Fibroblast of lung (primary cell): ENCODE measurements around the gene CDK2. TPM values are rescaled to one million over a fixed set of nuclear protein-coding genes. Genes with fewer than 3 reads are reported as not detected.

Experiments
- DNase-seq, 2 donors: peaks; one replicate each; pipeline versions ENCODE4 v3.0.0 to v3.0.0-alpha.2; 2010; ENCODE audit warnings: low read depth in 2 of 2
- H2AFZ ChIP-seq: 2 replicates; pipeline ENCODE4 v1.5.1; 2012; ENCODE audit warnings: low read length, control low read depth, inconsistent platforms
- H3K27ac ChIP-seq: 2 replicates; pipeline ENCODE4 v1.5.1; 2011; ENCODE audit warnings: low read length, control low read depth; ENCODE audit not compliant: insufficient read depth
- H3K27me3 ChIP-seq: 2 replicates; pipeline ENCODE4 v1.5.1; 2011; ENCODE audit warnings: mild to moderate bottlenecking, low read length; ENCODE audit not compliant: control insufficient read depth, insufficient read depth
- H3K36me3 ChIP-seq: 2 replicates; pipeline ENCODE4 v1.5.1; 2011; ENCODE audit warnings: low read length; ENCODE audit not compliant: control insufficient read depth, insufficient read depth
- H3K4me1 ChIP-seq: 2 replicates; pipeline ENCODE4 v1.5.1; 2011; ENCODE audit warnings: low read length; ENCODE audit not compliant: control insufficient read depth, insufficient read depth; ENCODE audit errors: extremely low read depth
- H3K4me2 ChIP-seq: 2 replicates; pipeline ENCODE4 v1.5.1; 2011; ENCODE audit warnings: low read length, control low read depth; ENCODE audit not compliant: insufficient read depth; ENCODE audit errors: extremely low read depth
- H3K4me3 ChIP-seq, 4 experiments: fragments of 200-600 bp in 1 of 4; sonication (generic) in 1 of 4; replicated peaks in 1 of 4; 2 replicates each; pipeline ENCODE4 v1.5.1; 2011 to 2016; ENCODE audit warnings: low read length in 4 of 4, low read depth in 3 of 4, mild to moderate bottlenecking in 3 of 4, control low read depth in 2 of 4, inconsistent platforms in 1 of 4, mixed read lengths in 1 of 4; ENCODE audit not compliant: insufficient read depth in 1 of 4; ENCODE audit errors: control extremely low read depth in 1 of 4
- H3K79me2 ChIP-seq: 2 replicates; pipeline ENCODE4 v1.5.1; 2012; ENCODE audit warnings: mild to moderate bottlenecking, low read length, inconsistent platforms; ENCODE audit not compliant: control insufficient read depth, insufficient read depth
- H3K9ac ChIP-seq: 2 replicates; pipeline ENCODE4 v1.5.1; 2011; ENCODE audit warnings: mild to moderate bottlenecking, low read length, control low read depth; ENCODE audit not compliant: insufficient read depth
- H3K9me3 ChIP-seq: 2 replicates; pipeline ENCODE4 v1.5.1; 2012; ENCODE audit warnings: low read depth, low read length; ENCODE audit not compliant: control insufficient read depth, insufficient read depth
- H4K20me1 ChIP-seq: 2 replicates; pipeline ENCODE4 v1.5.1; 2011; ENCODE audit warnings: low read length; ENCODE audit not compliant: control insufficient read depth, insufficient read depth; ENCODE audit errors: extremely low read depth
- EZH2 ChIP-seq: IDR thresholded peaks from 2 replicates; pipeline ENCODE4 v1.5.1; 2012; ENCODE audit warnings: low read length, control low read depth, mild to moderate bottlenecking; ENCODE audit errors: missing control alignments
- polyA plus RNA-seq, 2 donors: library from polyadenylated mRNA; depleted of rRNA in 1 of 2; stranded (reverse) in 1 of 2; unstranded in 1 of 2; fragments of >200 nt; gene quantifications; 2 replicates each; pipeline ENCODE4 v1.2.1, GENCODE V29; 2011 to 2012; ENCODE audit warnings: missing spikeins in 1 of 2
- total RNA-seq: library from RNA; depleted of rRNA; stranded (reverse); fragments of >200 nt; gene quantifications from 2 replicates; pipeline ENCODE4 v1.2.1, GENCODE V29; 2014
- TF ChIP-seq, protein P1 (sequence below), 2 donors: IDR thresholded peaks in 1 of 2; conservative IDR thresholded peaks in 1 of 2; 1 replicate in 1 of 2; 2 replicates in 1 of 2; pipeline ENCODE4 v1.5.1; 2011 to 2012; ENCODE audit warnings: low read length in 2 of 2, control low read depth in 1 of 2, inconsistent platforms in 1 of 2, low read depth in 1 of 2, mild to moderate bottlenecking in 1 of 2

The CDK2 gene
- total and polyA plus RNA-seq, 2 donors (not counting 1 experiment from before 2014, with no cell fraction given): 12.7 to 32.5 TPM

- TF ChIP-seq, protein P1, sequence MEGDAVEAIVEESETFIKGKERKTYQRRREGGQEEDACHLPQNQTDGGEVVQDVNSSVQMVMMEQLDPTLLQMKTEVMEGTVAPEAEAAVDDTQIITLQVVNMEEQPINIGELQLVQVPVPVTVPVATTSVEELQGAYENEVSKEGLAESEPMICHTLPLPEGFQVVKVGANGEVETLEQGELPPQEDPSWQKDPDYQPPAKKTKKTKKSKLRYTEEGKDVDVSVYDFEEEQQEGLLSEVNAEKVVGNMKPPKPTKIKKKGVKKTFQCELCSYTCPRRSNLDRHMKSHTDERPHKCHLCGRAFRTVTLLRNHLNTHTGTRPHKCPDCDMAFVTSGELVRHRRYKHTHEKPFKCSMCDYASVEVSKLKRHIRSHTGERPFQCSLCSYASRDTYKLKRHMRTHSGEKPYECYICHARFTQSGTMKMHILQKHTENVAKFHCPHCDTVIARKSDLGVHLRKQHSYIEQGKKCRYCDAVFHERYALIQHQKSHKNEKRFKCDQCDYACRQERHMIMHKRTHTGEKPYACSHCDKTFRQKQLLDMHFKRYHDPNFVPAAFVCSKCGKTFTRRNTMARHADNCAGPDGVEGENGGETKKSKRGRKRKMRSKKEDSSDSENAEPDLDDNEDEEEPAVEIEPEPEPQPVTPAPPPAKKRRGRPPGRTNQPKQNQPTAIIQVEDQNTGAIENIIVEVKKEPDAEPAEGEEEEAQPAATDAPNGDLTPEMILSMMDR (conservative IDR thresholded peaks at IDR 0.05 in 1 of 2, IDR thresholded peaks at IDR 0.05 in 1 of 2; ENCODE audit: low read depth in 1 of 2, low read length in 2 of 2): peak; percentile 86 to 94
- TF ChIP-seq EZH2: no peak
- Histone ChIP-seq H3K27me3 (no peaks in the 10 kb centered on the region), H3K9ac (no peak overlapping the region), H3K79me2 (no peaks in the 10 kb centered on the region), H3K4me3 (no peak overlapping the region), H2AFZ (peak overlapping the region; percentile 92), H3K27ac (no peak overlapping the region), H3K4me1 (peaks cover 3% of the 10 kb centered on the region), H3K9me3 (no peaks in the 10 kb centered on the region), H4K20me1 (no peaks in the 10 kb centered on the region), H3K36me3 (peaks cover 8% of the 10 kb centered on the region), H3K4me2 (no peak overlapping the region)
- peak; percentile 75 to 87 for DNase-seq
These were observed 26.4 kb upstream of the CDK2 start for GRCh38 chr12:55940065-55940732.

- Histone ChIP-seq H4K20me1 (no peaks in the 10 kb centered on the region), H3K27ac (no peak overlapping the region), H3K27me3 (no peaks in the 10 kb centered on the region), H3K36me3 (peaks cover 8% of the 10 kb centered on the region), H3K4me2 (no peak overlapping the region), H3K79me2 (no peaks in the 10 kb centered on the region), H2AFZ (no peak overlapping the region), H3K4me1 (peaks cover 3% of the 10 kb centered on the region), H3K9me3 (no peaks in the 10 kb centered on the region), H3K4me3 (no peak overlapping the region), H3K9ac (no peak overlapping the region)
- TF ChIP-seq EZH2: no peak
- TF ChIP-seq, protein P1 (conservative IDR thresholded peaks at IDR 0.05 in 1 of 2, IDR thresholded peaks at IDR 0.05 in 1 of 2; ENCODE audit: low read depth in 1 of 2, low read length in 2 of 2): no peak
- no peak for DNase-seq
These were observed 24.6 kb upstream of the CDK2 start for GRCh38 chr12:55942055-55942454.

GRCh38 chr12:55942577-55943136, 24.0 kb upstream of the CDK2 start:
- H3K4me1 ChIP-seq: peaks cover 3% of the 10 kb centered on the region
- H3K27me3 ChIP-seq: no peaks in the 10 kb centered on the region
- H3K79me2 ChIP-seq: no peaks in the 10 kb centered on the region
- TF ChIP-seq EZH2: no peak
- TF ChIP-seq, protein P1 (conservative IDR thresholded peaks at IDR 0.05 in 1 of 2, IDR thresholded peaks at IDR 0.05 in 1 of 2; ENCODE audit: low read depth in 1 of 2, low read length in 2 of 2): no peak
- H3K4me3 ChIP-seq: no peak overlapping the region
- no peak overlapping the region for H3K4me2 ChIP-seq
- peaks cover 8% of the 10 kb centered on the region for H3K36me3 ChIP-seq
- H2AFZ ChIP-seq: no peak overlapping the region
- H3K9ac ChIP-seq: no peak overlapping the region
- no peak for DNase-seq
- no peak overlapping the region for H3K27ac ChIP-seq
- no peaks in the 10 kb centered on the region for H4K20me1 ChIP-seq
- no peaks in the 10 kb centered on the region for H3K9me3 ChIP-seq
